GM21717 (cell line): ENCODE data around the gene IRS1.

Experiments used
- ATAC-seq: cut with Tn5 transposase; IDR thresholded peaks from one replicate; pipeline ENCODE4 v1.9.1; 2021; ENCODE audit warnings: mild to moderate bottlenecking, moderate library complexity; ENCODE audit not compliant: unreplicated experiment

IRS1 gene

DNA sequence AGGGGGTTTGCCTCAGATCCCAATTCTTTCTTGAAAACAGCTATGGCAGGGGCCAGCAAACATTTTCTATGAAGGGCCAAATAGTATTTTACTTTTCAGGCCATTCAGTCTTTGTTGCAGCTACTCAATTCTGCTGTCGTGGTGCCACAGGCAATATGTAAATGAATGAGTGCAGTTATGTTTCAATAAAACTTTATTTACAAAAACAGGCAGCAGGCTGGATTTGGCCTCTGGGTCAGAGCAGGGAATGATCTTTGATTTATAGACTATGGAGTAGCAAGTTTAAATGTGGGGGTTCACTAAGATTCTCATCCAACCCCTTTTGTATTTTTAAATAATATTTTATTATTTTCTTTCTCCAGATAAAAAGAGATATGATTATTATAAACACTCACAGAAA is 72.4 kb downstream of the IRS1 start:
- ATAC-seq: no peak

DNA sequence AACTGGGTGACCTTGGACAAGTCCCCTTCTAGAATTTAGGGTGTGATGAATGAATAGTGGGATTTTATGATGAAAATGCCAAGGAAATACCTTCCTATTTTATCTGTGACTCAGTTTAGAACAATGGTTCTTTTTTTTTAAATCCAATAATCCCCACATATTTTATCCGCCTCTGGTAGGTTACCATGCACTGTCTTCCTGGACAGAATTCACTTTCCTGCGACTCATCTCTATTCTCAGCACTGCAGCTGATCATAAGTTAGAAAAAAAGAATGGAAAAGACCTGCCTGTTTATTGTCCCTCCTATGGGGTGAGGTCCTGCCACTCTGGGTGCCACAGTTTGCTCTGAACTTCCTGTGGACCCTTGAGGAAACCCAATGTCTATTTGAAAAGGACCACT is 73.1 kb downstream of the IRS1 start:
- no peak for ATAC-seq

GRCh38 chr2:226725126-226725860 is 74.3 kb downstream of the IRS1 start:
- ATAC-seq: no peak

GRCh38 chr2:226721541-226721940 is 78.1 kb downstream of the IRS1 start:
- ATAC-seq: no peak

GRCh38 chr2:226720948-226721347 is 78.7 kb downstream of the IRS1 start:
- ATAC-seq: no peak

GRCh38 chr2:226717719-226718118 is 81.9 kb downstream of the IRS1 start:
- no peak for ATAC-seq

DNA sequence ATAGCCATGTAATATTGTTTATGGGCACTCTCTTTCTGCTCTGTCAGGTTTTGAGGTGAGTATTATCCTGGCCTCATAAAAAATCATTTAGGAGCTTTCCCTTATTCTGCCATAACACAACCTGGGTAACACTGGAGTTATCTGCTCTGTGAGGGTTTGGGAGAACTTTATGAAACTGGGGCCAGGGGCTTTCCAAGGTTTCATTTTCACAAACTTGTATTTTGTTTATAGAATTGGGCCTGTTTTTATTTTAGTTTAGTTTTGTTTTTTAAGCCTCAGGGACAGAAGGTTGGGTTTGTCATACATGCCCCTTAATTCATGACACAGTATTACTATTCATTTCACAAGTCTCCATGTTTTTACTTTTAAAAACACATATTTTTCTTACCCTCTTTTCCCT is 83.5 kb downstream of the IRS1 start:
- peak; percentile 69 for ATAC-seq

DNA sequence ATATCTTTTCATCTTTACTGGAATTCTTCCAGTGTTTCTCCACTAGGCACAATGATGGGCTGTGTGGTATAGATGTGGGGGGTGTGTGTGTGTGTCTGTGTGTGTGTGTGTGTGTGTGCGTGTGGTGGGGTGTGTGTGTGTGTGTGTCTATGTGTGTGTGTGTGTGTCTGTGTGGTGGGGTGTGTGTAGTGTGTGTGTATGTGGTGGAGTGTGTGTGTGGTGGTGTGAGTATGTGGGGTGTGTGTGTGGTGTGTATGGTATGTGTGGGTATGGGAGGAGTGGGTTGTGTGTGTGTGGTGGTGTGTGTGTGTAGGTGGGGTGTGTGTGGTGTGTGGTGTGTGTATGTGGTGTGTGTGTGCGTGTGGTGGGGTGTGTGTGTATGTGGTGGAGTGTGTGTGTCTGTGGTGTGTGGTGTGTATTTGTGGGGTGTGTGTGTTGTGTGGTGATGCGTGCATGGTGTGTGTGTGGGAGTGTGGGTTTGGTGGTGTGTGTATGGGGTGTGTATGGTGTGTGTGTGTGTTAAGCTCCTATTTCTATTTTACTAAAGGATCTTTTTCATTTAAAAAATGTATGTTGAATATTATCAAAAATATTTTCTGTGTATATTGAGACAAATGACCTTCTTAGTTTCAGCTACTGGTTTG is 84.2 kb downstream of the IRS1 start:
- no peak for ATAC-seq

GRCh38 chr2:226712941-226713340 is 86.7 kb downstream of the IRS1 start:
- no peak for ATAC-seq

GRCh38 chr2:226711606-226712296 is 87.9 kb downstream of the IRS1 start:
- ATAC-seq: no peak

DNA sequence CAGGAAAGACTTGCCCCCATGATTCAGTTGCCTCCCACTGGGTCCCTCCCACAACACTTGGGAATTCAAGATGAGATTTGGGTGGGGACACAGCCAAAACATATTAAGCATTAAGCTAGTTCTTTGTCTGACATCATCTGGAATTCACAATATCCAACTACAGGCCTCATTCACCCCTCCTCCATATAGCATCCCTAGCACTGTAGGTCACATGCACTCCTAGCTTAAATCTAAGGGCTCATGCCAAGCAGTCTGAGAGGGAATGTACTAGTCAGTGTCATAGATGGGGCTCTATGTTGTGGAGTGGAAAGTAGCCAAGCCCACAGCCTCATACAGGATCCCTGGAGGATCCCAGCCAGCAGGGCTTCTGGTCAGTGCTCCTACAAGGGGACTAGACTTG is 92.1 kb downstream of the IRS1 start:
- no peak for ATAC-seq

DNA sequence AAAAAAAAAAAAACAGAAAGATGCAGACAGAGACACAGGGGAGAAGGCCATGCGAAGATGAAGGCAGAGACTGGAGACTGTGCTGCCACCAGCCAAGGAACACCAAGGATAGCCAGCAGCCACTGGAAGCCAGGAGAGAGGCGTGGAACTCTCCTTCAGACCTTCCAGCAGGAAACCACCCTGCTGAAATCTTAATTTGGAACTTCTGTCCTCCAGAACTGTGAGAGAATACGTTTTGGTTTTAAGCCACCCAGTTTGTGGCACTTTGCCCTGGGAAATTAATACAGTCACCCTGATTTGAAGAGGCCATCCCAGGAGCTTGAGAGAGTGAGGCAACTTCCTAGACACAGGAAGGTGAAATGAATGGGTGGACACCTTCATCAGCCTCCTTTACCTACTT is 93.7 kb downstream of the IRS1 start:
- ATAC-seq: no peak

GRCh38 chr2:226705133-226705886 is 94.3 kb downstream of the IRS1 start:
- ATAC-seq: no peak

DNA sequence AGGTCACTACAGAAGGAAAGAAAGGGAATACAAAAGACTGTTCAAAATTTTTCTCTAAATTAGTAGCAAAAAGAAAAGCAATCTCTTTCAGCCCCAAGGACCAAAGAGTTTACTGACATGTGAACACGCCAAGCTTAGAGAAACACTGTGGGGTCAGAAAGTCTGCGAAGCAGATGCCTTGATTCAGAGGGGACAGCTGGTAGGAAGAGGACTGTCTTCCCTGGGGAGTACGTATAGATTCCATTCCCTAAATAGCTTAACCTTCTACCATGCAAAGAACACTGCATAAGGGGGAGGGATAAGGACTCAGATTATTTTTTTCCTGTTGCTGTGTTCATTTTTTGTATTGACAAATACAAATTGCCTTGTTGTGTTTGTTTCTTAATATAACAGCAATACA is 96.1 kb downstream of the IRS1 start:
- no peak for ATAC-seq

DNA sequence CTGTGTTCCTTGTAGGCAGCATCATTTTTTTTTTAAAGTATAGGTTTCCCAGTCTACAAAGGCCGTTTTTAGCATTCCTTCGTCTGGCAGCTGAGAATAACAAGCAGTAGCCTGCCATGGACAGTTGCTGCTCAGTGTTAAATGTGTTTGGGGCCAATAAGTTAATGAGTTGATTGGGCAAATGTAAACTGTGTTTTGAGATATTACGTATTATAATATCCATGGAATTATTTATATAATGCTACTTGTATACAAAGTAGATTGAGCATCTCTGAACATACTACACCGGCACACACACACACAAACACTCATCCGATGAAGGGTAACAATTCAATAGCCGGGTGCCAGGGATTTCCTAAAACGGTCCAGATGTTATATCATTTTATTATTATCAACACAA is 97.2 kb downstream of the IRS1 start:
- ATAC-seq: no peak

- peak; percentile 94 for ATAC-seq
Measured at GRCh38 chr2:226701052-226701451, 98.6 kb downstream of the IRS1 start.

DNA sequence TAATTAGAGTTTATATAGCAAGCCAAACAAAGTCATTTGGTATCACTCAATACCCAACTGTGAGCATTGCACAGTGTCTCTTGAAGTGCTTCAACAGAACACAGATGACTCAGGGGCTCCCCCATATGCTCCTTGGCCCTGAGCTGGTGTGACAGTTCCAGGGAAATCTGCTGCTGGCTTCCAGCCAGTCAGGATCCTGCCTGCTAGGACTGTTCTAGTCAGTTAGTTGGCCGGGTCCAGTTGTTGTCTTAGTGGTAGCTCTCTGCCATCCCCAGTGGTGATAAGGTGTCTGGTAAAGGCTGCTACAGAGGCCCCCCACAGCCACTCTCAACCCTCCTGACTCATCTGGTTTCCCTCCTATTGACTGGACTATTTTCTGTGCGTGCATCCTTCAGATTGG is 100.3 kb downstream of the IRS1 start:
- no peak for ATAC-seq

GRCh38 chr2:226698671-226699070 is 100.9 kb downstream of the IRS1 start:
- no peak for ATAC-seq

DNA sequence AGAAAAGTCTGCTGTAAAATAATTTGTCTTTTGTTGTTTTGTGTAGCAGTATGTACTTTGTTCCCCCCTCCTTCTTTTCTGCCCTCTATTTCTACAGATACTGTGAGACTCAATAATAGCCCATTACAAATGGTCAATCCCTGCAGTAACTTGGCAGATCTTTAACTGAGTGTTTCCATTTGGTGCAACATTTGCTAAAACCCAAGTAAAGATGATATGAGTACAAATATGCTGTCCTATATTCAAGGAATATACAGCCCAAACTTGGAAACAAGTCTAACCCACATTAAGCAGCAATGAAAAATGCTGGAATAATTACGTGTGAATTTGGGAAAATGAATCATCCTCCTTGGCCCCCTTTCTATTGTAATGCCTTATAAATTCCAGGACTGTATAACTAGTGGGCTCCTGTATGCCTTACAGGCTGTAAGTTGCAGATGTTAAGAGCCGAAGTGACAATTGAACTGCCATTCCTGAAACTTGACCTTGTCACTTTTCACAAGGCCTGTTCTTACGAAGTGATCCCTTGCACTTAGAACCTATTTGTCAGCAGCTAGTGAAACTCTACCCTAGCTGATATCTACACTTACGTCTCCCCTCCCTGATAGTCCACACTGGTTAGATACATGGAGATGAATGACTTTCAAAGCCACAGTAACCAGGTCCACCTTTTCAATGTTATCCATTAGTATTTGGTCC is 104.9 kb downstream of the IRS1 start:
- ATAC-seq: no peak

- ATAC-seq: no peak
Measured at GRCh38 chr2:226694149-226694548, 105.5 kb downstream of the IRS1 start.

GRCh38 chr2:226693521-226693920 is 106.1 kb downstream of the IRS1 start:
- ATAC-seq: no peak
